A549 (cell line): ENCODE results near the gene MNDA. TPM values are rescaled to one million over a fixed set of nuclear protein-coding genes. Genes with fewer than 3 reads are reported as not detected.

ENCODE experiments used
- ATAC-seq, 2 experiments: fragments of 200-7000 bp in 1 of 2; fragments of >200 bp in 1 of 2; cut with Nextera tagmentation in 1 of 2; cut with Tn5 transposase in 1 of 2; 3 replicates each; pipeline versions ENCODE4 v1.8.0 to v1.9.1; 2018 to 2020; ENCODE audit warnings: mild to moderate bottlenecking in 1 of 2, moderate library complexity in 1 of 2
- CTCF ChIA-PET: fragments of 300-600 bp; sonication (Branson Sonifier 250); formaldehyde crosslinking; extraction: SDS; loops from one replicate; lab custom pipeline; 2021; ENCODE audit warnings: antibody characterized with exemption, inconsistent platforms; lab: Yijun Ruan, JAX
- POLR2A ChIA-PET: fragments of 350-600 bp; formaldehyde crosslinking; extraction: SDS; loops from one replicate; lab custom pipeline; 2021; ENCODE audit warnings: antibody characterized with exemption, inconsistent platforms; lab: Yijun Ruan, JAX
- DNase-seq, 2 experiments: peaks; one replicate each; pipeline versions ENCODE4 v3.0.0 to v3.0.0-alpha.2; 2011 to 2016; ENCODE audit warnings: low read depth in 1 of 2, low spot score in 1 of 2
- FAIRE-seq: peaks from 2 replicates; lab custom pipeline; 2011; peaks lifted over from hg19 to GRCh38; lab: Jason Lieb, UNC
- H3K27ac ChIP-seq, 2 experiments: fragments of >200 bp; sonication (Bioruptor Twin); formaldehyde crosslinking; 3 replicates each; pipeline ENCODE4 v1.5.1; 2016 to 2017
- H3K4me1 ChIP-seq: fragments of >200 bp; sonication (Bioruptor Twin); formaldehyde crosslinking; 3 replicates; pipeline ENCODE4 v1.6.1; 2016
- H3K4me2 ChIP-seq: fragments of >200 bp; sonication (Bioruptor Twin); formaldehyde crosslinking; 3 replicates; pipeline ENCODE4 v1.6.1; 2016
- H3K4me3 ChIP-seq: fragments of >200 bp; sonication (Bioruptor Twin); formaldehyde crosslinking; 3 replicates; pipeline ENCODE4 v1.5.1; 2016
- H3K9me3 ChIP-seq: fragments of >200 bp; sonication (Bioruptor Twin); formaldehyde crosslinking; 3 replicates; pipeline ENCODE4 v1.6.1; 2016
- CHD4 ChIP-seq: fragments of 200-600 bp; sonication (generic); IDR thresholded peaks from 2 replicates; pipeline ENCODE4 v1.6.1; 2016; ENCODE audit warnings: antibody characterized with exemption, mild to moderate bottlenecking, borderline replicate concordance
- EHF ChIP-seq: fragments of 250-450 bp; sonication (Bioruptor Pico); IDR thresholded peaks from 2 replicates; pipeline ENCODE4 v1.5.0; 2020; ENCODE audit warnings: mild to moderate bottlenecking
- ESRRA ChIP-seq: fragments of 150-350 bp; IDR thresholded peaks from 2 replicates; pipeline ENCODE4 v1.6.1; 2014; ENCODE audit warnings: mild to moderate bottlenecking, low read length, borderline replicate concordance
- FOSL2 ChIP-seq, 2 experiments: fragments of 450-650 bp in 1 of 2; fragments of >200 bp in 1 of 2; sonication (Bioruptor Twin) in 1 of 2; formaldehyde crosslinking; IDR thresholded peaks; 2 replicates each; pipeline versions ENCODE4 v1.5.0 to v1.6.1; 2016 to 2020; ENCODE audit warnings: mild to moderate bottlenecking in 1 of 2, moderate library complexity in 1 of 2
- FOXS1 ChIP-seq: fragments of 250-450 bp; sonication (Bioruptor Pico); IDR thresholded peaks from 2 replicates; pipeline ENCODE4 v1.5.0; 2020; ENCODE audit warnings: mild to moderate bottlenecking, moderate library complexity
- HES2 ChIP-seq: fragments of >200 bp; sonication (Bioruptor Twin); formaldehyde crosslinking; IDR thresholded peaks from 2 replicates; pipeline ENCODE4 v1.6.1; 2016
- KDM5A ChIP-seq: fragments of 200-600 bp; sonication (generic); IDR thresholded peaks from 2 replicates; pipeline ENCODE4 v1.6.1; 2016; ENCODE audit warnings: antibody characterized with exemption, mild to moderate bottlenecking
- MAX ChIP-seq: IDR thresholded peaks from 2 replicates; pipeline ENCODE4 v1.6.1; 2012
- NFE2L2 ChIP-seq: fragments of 150-350 bp; conservative IDR thresholded peaks from 2 replicates; pipeline ENCODE4 v1.6.1; 2014; ENCODE audit warnings: low read length
- NPAS2 ChIP-seq: fragments of 250-450 bp; sonication (Bioruptor Pico); IDR thresholded peaks from 2 replicates; pipeline ENCODE4 v1.8.0; 2022; ENCODE audit warnings: mild to moderate bottlenecking, moderate library complexity, borderline replicate concordance
- NR3C1 ChIP-seq: fragments of >200 bp; sonication (Bioruptor Twin); formaldehyde crosslinking; IDR thresholded peaks from 3 replicates; pipeline ENCODE4 v1.6.1; 2017
- PHF8 ChIP-seq: fragments of 200-600 bp; sonication (generic); IDR thresholded peaks from 2 replicates; pipeline ENCODE4 v1.6.1; 2016; ENCODE audit warnings: low read depth, mild to moderate bottlenecking, antibody characterized with exemption, moderate library complexity, borderline replicate concordance
- POLR2A ChIP-seq: IDR thresholded peaks from 2 replicates; pipeline ENCODE4 v1.6.1; 2012; ENCODE audit warnings: mild to moderate bottlenecking, low read length
- POLR2AphosphoS2 ChIP-seq: conservative IDR thresholded peaks from 2 replicates; pipeline ENCODE4 v1.6.1; 2012; ENCODE audit warnings: low read length, improper control_type of control experiment, inconsistent platforms
- REST ChIP-seq: fragments of 200-600 bp; sonication (generic); IDR thresholded peaks from 2 replicates; pipeline ENCODE4 v1.6.1; 2016; ENCODE audit warnings: antibody characterized with exemption, mild to moderate bottlenecking, moderate library complexity
- RFX5 ChIP-seq: fragments of 450-650 bp; IDR thresholded peaks from 2 replicates; pipeline ENCODE4 v1.7.1; 2014; ENCODE audit warnings: antibody characterized with exemption, mild to moderate bottlenecking, moderate library complexity
- SMC3 ChIP-seq: fragments of >200 bp; sonication (Bioruptor Twin); formaldehyde crosslinking; IDR thresholded peaks from 3 replicates; pipeline ENCODE4 v1.6.1; 2018; ENCODE audit warnings: inconsistent platforms
- TP53 ChIP-seq: fragments of 250-450 bp; sonication (Bioruptor Pico); IDR thresholded peaks from 2 replicates; pipeline ENCODE4 v1.5.0; 2021; ENCODE audit warnings: mild to moderate bottlenecking, moderate library complexity
- ZC3H11A ChIP-seq: fragments of 450-650 bp; IDR thresholded peaks from 2 replicates; pipeline ENCODE4 v1.6.1; 2014; ENCODE audit warnings: antibody characterized with exemption, mild to moderate bottlenecking
- ZNF302 ChIP-seq: fragments of 250-450 bp; sonication (Bioruptor Pico); IDR thresholded peaks from 2 replicates; pipeline ENCODE4 v1.9.0; 2021; ENCODE audit warnings: inconsistent platforms, mild to moderate bottlenecking, moderate library complexity
- ZSCAN20 ChIP-seq: fragments of 250-450 bp; sonication (Bioruptor Pico); IDR thresholded peaks from 2 replicates; pipeline ENCODE4 v1.8.0; 2022; ENCODE audit warnings: mild to moderate bottlenecking, moderate library complexity
- WGBS: methylation state at CpG from one replicate; pipeline ENCODE4 v1.1.6; 2017; ENCODE audit errors: missing lambda C conversion rate; 5-methylcytosine and 5-hydroxymethylcytosine counted together
- polyA minus RNA-seq: library from RNA; depleted of rRNA, polyadenylated mRNA; stranded (reverse); fragments of >200 nt; gene quantifications from 2 replicates; pipeline ENCODE4 v1.2.3, GENCODE V29; 2011; rRNA and poly(A)+ RNA removed
- polyA plus RNA-seq, 4 experiments: library from polyadenylated mRNA; depleted of rRNA in 3 of 4; stranded (reverse); fragments of >200 nt; fragmentation: RNase III in 1 of 4; extraction: RNeasy Plus Mini Kit Qiagen cat#74134 plus additional on column Dnase treatment in 1 of 4; gene quantifications; 2 replicates in 3 of 4; 3 replicates in 1 of 4; pipeline ENCODE4 v1.2.3, GENCODE V29; 2011 to 2017

MNDA gene
- polyA plus RNA-seq (2011; rRNA removed) (not detected in 2 replicates), polyA plus RNA-seq (2017; fragmentation: RNase III; extraction: RNeasy Plus Mini Kit Qiagen cat#74134 plus additional on column Dnase treatment) (not detected in 3 replicates), polyA minus RNA-seq (not detected in 2 replicates)
- polyA plus RNA-seq (2012; cell fraction: cytosol; rRNA removed) = not detected in 2 replicates
- polyA plus RNA-seq (2012; cell fraction: nucleus; rRNA removed) = not detected in 2 replicates

GRCh38 chr1:158830904-158831507 lies at the start of gene MNDA:
MNDA (plus strand) TSS chr1:158831351; CDS start chr1:158842154, 10,803 bp downstream.
- DNase-seq (no peak), FAIRE-seq (no peak), ATAC-seq (no peak)
- ChIA-PET CTCF (no interaction called here), POLR2A (no interaction called here)
- Histone ChIP-seq H3K27ac (no peak within 1 kb of the TSS), H3K4me3 (no peak within 1 kb of the TSS), H3K4me2 (no peak within 1 kb of the TSS), H3K4me1 (no peaks in the 10 kb centered on the region), H3K9me3 (no peaks in the 10 kb centered on the region)
- WGBS = 8% methylated on average over 5 of the region's 5 CpGs
- TF ChIP-seq SMC3 = no peak

GRCh38 chr1:158793604-158794003 lies 37.5 kb upstream of the MNDA start:
- Histone ChIP-seq H3K4me3 (no peak overlapping the region), H3K4me1 (no peaks in the 10 kb centered on the region), H3K4me2 (no peak overlapping the region), H3K9me3 (no peaks in the 10 kb centered on the region), H3K27ac (no peak overlapping the region)
- DNase-seq (no peak), ATAC-seq (no peak), FAIRE-seq (no peak)
- CTCF ChIA-PET = interaction anchor here (0.9 kb wide), 1 partner anchor 14 kb away, joined by 3 read pairs; no protein-coding TSS in a partner anchor
- WGBS = 21% methylated on average over 2 of the region's 2 CpGs
- no peak for TF ChIP-seq RFX5
- TF ChIP-seq REST = no peak
- no peak for TF ChIP-seq EHF (CRISPR knock-in tag)
- TF ChIP-seq ZSCAN20 (CRISPR knock-in tag) = no peak
- no peak for TF ChIP-seq NFE2L2
- TF ChIP-seq KDM5A = no peak
- no peak for TF ChIP-seq CHD4
- TF ChIP-seq PHF8 = no peak
- TF ChIP-seq POLR2A = no peak
- TF ChIP-seq ZNF302 (CRISPR knock-in tag) = no peak
- POLR2A ChIA-PET = no interaction called here

- FAIRE-seq = no peak
- whole genome bisulfite sequencing = 4% methylated on average over 5 of the region's 6 CpGs
- Histone ChIP-seq H3K27ac (no peak overlapping the region), H3K4me1 (no peaks in the 10 kb centered on the region), H3K4me2 (no peak overlapping the region), H3K4me3 (no peak overlapping the region), H3K9me3 (no peaks in the 10 kb centered on the region)
- ChIA-PET POLR2A (no interaction called here), CTCF (interaction anchor here (0.9 kb wide), 1 partner anchor 13 kb away, joined by 3 read pairs; no protein-coding TSS in a partner anchor)
- no peak for ATAC-seq
- no peak for DNase-seq
- TF ChIP-seq POLR2AphosphoS2 (no peak), POLR2A (no peak), HES2 (no peak), TP53 (CRISPR knock-in tag) (no peak), REST (no peak), NPAS2 (CRISPR knock-in tag) (no peak), ZC3H11A (no peak), FOSL2 (IDR thresholded peaks at IDR 0.05) (no peak), FOSL2 (CRISPR knock-in tag; IDR thresholded peaks at IDR 0.05) (no peak), MAX (no peak), FOXS1 (CRISPR knock-in tag) (no peak), ESRRA (no peak), NR3C1 (no peak)
Measured at GRCh38 chr1:158794247-158794646, 36.9 kb upstream of the MNDA start.
